ENCODE measurements around the gene TECR.
"Not testable (repeated sequence)": the region's sequence is repeated elsewhere in the genome, so short reads cannot be mapped to it uniquely, and the experiment has no call there.

The TECR gene

DNA sequence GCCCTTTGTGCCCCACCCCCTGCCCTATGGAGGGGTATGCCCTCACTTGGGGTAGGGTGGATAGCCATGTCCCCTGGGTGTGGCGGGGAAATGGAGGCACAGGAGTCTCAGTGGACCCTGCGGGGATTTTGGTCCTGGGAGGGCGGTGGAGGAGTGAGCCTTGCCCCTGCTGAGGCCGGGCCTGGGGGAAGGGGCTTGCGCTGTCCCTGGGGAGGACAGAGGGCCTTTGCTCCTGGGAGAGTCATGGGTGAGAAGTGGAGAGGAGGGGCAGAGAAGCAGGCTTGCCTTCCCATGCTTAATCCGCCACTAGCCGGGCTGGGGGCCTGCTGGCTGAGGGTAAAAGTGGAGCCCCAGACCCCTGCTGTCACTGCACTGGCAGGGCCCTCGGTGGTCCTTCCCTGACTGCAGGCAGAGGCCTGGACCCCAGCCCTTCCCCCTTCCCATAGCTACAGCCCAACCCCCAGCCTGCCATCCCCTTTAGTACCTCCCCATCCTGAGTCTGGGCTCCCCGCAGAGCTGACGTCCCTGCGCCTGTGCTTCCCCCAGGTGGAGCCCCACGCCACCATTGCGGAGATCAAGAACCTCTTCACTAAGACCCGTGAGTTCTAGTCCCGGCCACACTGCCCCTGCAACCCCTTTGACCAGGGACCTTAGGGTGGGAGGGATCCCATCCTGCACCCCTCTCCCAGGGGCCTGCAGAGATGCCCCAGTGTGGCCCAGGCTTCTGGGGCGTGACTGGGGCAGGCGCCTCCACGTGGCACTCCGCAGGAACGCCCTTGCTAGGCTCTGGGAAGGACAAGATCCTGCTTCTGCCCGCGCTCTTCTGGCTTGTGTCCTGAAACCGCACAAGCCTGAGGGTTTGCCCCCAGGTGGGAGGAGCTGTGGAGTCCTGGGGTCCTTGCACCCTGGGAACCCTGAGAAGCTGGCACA lies 33.5 kb downstream of the TECR start:
- DNase-seq = no peak

- no peak for DNase-seq
These were observed 34.2 kb downstream of the TECR start for GRCh38 chr19:14563590-14563926.

DNA sequence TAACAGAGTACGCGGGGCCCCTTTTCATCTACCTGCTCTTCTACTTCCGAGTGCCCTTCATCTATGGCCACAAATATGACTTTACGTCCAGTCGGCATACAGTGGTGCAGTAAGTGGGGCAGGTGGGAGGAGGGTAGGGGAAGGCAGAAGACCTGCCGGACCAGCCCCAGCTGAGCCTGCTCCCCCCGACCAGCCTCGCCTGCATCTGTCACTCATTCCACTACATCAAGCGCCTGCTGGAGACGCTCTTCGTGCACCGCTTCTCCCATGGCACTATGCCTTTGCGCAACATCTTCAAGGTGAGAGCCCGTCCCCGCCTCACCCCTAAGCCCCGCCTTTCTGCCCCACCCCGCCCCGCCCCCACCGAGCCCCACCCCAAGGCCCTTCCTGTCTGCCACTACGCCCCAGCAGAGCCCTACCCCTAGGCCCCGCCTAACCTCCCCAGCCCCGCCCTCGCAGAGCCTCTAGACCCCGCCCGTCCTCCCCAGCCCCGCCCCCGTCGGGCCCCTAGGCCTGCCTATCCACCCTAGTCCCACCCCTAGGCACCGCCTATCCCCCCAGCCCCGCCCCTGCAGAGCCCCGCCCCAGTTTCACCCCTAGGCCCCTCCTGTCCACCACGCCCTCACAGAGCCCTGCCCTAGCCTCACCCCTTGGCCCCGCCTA lies 34.7 kb downstream of the TECR start:
- DNase-seq = peak; percentile 24

DNA sequence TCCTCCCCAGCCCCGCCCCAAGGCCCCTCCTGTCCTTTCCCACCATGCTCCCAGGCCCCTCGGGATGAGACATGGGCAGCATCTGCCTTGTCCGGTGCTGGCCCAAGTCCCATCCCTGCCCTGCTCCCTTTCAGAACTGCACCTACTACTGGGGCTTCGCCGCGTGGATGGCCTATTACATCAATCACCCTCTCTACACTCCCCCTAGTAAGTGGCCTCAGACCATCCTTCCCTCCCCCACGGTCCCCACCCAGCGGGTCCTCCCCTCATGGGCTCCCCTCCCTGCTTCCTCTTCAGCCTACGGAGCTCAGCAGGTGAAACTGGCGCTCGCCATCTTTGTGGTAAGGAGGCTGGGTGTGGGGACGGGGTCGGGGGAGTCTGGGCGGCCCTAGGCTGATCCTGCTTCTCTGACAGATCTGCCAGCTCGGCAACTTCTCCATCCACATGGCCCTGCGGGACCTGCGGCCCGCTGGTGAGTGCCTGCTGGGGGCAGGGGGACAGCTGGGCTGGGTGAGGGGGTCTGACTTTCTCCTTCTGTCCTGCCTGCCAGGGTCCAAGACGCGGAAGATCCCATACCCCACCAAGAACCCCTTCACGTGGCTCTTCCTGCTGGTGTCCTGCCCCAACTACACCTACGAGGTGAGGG lies 35.4 kb downstream of the TECR start:
- not testable (repeated sequence) for DNase-seq

DNA sequence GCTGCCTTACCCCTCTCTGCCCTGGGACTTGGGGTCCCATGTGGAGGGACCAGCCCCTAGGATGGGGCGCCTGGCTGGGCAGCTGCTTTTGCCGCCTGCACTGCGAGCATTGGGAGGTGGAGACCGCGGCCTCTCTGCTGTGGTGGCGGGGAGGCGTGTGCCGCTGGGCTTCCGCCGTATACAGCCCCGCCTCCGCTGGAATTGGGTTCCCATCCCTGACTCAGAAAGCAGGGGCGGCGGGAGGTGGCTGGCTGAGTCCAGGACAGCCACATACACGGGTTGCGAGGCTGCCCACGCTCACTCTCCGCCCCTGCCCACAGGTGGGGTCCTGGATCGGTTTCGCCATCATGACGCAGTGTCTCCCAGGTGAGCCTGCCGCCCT lies 35.9 kb downstream of the TECR start:
- no peak for DNase-seq

DNA sequence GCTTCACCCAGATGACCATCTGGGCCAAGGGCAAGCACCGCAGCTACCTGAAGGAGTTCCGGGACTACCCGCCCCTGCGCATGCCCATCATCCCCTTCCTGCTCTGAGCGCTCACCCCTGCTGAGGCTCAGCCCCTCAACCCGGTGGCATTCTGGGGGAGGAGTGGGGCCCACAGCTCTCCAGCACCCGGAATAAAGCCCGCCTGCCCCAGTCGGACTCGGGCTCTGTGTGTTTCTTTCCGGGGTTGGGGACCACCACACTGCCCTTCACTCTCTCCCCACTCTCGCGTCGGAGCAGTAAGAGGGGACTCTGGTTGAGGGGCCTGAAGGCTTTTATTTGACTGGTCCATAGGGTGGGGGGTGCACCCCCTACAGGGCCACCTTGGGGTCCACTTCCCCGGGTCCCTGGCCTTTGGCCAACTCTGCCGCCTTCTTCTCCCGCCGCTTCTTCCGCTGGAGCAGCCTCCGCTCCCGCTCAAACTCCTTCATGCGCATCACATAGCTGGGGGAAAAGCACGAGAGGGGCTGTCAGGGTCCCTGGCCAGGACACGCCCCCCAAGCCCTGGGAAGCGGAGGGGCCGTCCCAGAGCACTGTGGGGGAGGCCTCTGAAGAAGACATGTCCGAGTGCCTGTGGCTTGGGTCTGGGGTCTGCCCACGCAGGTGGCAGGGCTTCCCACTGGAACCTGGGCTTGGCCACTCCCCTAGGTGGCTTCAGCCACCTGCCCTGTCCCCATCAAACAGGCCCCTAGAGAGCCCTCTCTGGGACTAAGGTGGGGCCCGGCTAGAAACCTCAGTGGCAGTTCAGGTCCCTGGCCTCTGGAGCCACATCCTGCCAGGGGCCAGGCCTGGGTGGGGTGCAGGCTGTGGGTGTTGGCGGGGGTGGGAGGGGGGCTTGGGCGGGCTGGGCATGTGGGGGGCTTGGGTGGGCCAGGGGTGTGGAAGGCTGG lies 36.6 kb downstream of the TECR start:
- no peak for DNase-seq

- no peak for DNase-seq
These were observed 37.3 kb downstream of the TECR start for GRCh38 chr19:14566712-14567077.

DNA sequence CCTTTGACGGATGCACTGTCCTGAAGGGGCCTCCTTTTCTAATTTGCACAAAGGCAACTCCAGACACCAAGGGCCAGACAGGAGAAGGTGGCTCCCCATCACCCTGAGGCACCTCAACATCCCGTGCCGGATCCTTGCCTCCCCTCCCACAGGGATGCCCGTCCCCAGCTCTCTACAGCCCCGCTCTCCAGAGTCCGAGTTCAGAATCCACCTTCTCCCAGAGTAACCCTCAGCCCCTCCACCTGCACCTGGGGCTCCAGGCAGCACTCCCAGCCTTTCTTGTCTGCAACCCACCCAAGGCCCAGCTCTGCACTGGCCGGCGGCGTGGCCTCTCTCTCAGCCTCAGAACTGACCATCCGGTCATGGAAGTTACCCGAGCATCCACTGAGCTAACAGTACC lies 37.7 kb downstream of the TECR start:
- DNase-seq = no peak

DNA sequence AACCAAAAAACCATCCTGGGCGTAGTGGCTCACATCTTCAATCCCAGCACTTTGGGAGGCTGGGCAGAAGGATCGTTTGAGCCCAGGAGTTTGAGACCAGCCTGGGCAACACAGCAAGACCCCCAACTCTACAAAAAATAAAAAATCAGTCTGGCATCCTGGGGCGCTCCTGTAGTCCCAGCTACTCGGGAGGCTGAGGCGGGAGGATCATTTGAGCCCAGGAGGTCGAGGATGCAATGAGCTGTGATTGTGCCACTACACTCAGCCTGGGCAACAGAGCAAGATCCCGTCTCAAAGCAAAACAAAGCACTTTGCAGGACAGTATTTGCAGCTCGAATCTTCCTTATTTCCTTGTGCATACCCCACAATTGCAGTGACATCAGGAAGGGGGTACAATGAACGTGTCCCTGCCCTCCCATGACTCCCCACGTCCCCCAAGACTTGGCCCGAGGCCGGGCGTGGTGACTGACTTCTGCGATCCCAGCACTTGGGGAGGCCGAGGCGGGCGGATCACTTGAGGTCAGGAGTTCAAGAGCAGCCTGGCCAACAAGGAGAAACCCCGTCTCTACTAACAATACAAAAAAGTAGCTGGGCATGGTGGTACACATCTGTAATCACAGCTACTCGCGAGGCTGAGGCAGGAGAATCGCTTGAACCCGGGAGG lies 41.6 kb downstream of the TECR start:
- DNase-seq = no peak

- peak; percentile 90 for DNase-seq
These were observed 42.5 kb downstream of the TECR start, which contains the start of gene NDUFB7 for GRCh38 chr19:14571695-14572490. Gene NDUFB7 (minus strand): TSS chr19:14572066. CDS start chr19:14572000, 66 bp downstream.

GRCh38 chr19:14575428-14575980 lies 46.1 kb downstream of the TECR start:
- DNase-seq = no peak

- DNase-seq = no peak
These were observed 47.0 kb downstream of the TECR start for GRCh38 chr19:14576363-14576762.

- DNase-seq = no peak
These were observed 47.9 kb downstream of the TECR start for GRCh38 chr19:14577264-14577663.

DNA sequence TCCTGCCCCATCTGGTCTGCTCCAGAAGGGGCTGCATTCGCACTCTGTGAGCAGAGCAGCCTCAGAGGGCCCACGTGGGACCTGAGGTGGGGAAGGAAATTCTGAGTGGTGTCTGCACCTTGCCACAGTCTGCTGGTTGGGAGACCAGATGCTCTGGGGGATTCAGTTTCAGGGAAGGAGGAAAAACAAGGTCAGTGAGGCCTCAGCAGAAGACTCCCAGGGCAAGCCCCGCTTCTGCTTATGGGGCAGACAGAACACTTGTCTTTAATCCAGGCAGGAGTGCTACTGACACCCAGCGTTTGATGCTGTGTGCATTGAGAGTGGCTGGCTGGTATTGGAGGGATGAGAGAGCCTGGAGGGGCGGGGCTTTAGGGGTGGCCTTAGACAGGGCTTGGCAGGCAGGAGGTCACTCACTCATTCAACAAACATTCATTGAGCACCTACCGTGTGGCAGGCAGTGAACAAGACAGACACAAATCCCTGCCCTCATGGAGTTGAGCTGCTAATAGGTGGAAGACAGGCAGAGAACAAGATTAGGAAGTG lies 48.6 kb downstream of the TECR start:
- DNase-seq = no peak

- no peak for DNase-seq
These were observed 51.3 kb downstream of the TECR start for GRCh38 chr19:14580623-14581237.

- no peak for DNase-seq
These were observed 53.5 kb downstream of the TECR start, which contains the start of gene CLEC17A for GRCh38 chr19:14582894-14583340. Gene CLEC17A (plus strand): TSS chr19:14583084. CDS start chr19:14583161, 77 bp downstream.

GRCh38 chr19:14584372-14584771 lies 55.0 kb downstream of the TECR start:
- DNase-seq = not testable (repeated sequence)

DNA sequence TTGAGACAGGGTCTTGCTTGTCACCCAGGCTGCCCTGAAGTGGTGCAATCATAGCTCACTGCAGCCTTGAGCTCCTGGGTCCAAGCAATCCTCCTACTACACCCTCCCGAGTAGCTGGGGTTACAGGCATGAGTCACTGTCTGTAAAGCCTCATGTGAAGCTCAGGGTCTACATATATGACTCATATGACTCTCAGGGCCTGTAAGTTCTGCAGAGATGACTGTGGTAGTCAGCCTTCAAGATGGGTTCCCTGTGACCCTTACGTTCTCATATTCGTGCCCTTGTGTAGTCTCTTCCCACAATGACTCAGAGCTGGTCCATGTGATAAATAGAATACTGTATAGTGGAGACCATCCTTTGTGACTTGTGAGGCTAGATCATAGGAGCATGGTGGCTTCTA lies 55.8 kb downstream of the TECR start:
- not testable (repeated sequence) for DNase-seq

DNA sequence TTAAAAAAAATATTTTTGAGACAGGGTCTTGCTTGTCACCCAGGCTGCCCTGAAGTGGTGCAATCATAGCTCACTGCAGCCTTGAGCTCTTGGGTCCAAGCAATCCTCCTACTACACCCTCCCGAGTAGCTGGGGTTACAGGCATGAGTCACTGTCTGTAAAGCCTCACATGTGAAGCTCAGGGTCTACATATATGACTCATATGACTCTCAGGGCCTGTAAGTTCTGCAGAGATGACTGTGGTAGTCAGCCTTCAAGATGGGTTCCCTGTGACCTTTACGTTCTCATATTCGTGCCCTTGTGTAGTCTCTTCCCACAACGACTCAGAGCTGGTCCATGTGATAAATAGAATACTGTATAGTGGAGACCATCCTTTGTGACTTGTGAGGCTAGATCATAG lies 60.0 kb downstream of the TECR start:
- not testable (repeated sequence) for DNase-seq

- no peak for DNase-seq
These were observed 66.2 kb downstream of the TECR start for GRCh38 chr19:14595558-14595957.
